Measurements from ENCODE around the gene ODAD4.

The ODAD4 gene

DNA sequence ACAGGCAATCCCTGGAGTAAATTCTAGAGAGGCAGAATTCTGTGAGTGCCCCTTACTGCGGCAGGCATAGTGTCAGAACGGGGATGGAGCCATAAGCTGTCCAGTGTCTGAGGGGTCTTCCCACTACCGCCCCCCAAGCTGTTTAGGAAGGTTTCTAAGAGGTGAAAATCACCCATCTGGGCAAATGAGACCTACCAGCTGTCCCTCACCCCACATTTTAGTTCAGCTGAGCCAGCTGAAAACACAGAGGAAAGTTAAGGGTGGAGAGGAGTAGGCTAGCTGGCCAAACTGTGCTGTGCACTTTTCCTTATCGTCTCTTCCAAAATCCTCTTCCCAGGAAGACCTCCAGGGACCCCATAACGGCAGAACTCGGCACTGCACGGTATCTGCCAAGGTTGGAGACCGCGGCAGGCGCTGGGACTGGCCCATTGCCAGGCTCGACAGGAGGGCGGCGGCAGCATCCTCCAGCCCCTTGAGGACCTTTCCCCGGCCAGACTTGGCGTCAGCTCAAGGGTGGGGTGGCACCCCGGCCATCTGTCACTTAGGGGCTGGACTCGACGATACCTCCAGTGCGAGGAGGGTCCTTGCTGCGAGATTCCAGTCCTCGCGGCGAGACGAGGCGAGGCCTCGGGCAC is 12.6 kb upstream of the ODAD4 start:
- no peaks in the 10 kb centered on the region for H3F3A ChIP-seq (ENCODE audit: low read depth)
- TF ChIP-seq EZH2phosphoT487 (IDR thresholded peaks at IDR 0.05; ENCODE audit: borderline replicate concordance): no peak
- TF ChIP-seq, protein P1, sequence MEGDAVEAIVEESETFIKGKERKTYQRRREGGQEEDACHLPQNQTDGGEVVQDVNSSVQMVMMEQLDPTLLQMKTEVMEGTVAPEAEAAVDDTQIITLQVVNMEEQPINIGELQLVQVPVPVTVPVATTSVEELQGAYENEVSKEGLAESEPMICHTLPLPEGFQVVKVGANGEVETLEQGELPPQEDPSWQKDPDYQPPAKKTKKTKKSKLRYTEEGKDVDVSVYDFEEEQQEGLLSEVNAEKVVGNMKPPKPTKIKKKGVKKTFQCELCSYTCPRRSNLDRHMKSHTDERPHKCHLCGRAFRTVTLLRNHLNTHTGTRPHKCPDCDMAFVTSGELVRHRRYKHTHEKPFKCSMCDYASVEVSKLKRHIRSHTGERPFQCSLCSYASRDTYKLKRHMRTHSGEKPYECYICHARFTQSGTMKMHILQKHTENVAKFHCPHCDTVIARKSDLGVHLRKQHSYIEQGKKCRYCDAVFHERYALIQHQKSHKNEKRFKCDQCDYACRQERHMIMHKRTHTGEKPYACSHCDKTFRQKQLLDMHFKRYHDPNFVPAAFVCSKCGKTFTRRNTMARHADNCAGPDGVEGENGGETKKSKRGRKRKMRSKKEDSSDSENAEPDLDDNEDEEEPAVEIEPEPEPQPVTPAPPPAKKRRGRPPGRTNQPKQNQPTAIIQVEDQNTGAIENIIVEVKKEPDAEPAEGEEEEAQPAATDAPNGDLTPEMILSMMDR (conservative IDR thresholded peaks at IDR 0.05; ENCODE audit: low read length): 0 out of 2 replicates have a peak, but pooled peaks have one; percentile 15
- H3K79me2 ChIP-seq (ENCODE audit: insufficient read depth, low read length): peaks cover 60% of the 10 kb centered on the region
- peak overlapping the region; percentile 95 for H3K9ac ChIP-seq (ENCODE audit: low read depth, low read length, poor library complexity, severe bottlenecking)
- H3K4me1 ChIP-seq (ENCODE audit: insufficient read depth, low read length, poor library complexity, severe bottlenecking): peaks cover 47% of the 10 kb centered on the region
- peak overlapping the region; percentile 86 for H3K4me3 ChIP-seq (ENCODE audit: low read length, poor library complexity, severe bottlenecking)
- no peaks in the 10 kb centered on the region for H3K9me2 ChIP-seq (replicated peaks; ENCODE audit: low read depth, low read length)
- no peaks in the 10 kb centered on the region for H3K9me3 ChIP-seq (ENCODE audit: insufficient read depth, low read depth, low read length)
- peaks cover 13% of the 10 kb centered on the region; the same call in 1 of the 2 replicates for H3K36me3 ChIP-seq (ENCODE audit: insufficient read depth, low read length)
- peaks cover 57% of the 10 kb centered on the region for H4K20me1 ChIP-seq (ENCODE audit: insufficient read depth, low read length, poor library complexity, severe bottlenecking)
- H3K27me3 ChIP-seq (ENCODE audit: insufficient read depth, low read length, poor library complexity, severe bottlenecking): peaks cover 6% of the 10 kb centered on the region
- peak overlapping the region; percentile 98 for H3K4me2 ChIP-seq (ENCODE audit: low read depth, low read length, poor library complexity, severe bottlenecking)
- peak overlapping the region; percentile 91 for H2AFZ ChIP-seq (ENCODE audit: low read length)

DNA sequence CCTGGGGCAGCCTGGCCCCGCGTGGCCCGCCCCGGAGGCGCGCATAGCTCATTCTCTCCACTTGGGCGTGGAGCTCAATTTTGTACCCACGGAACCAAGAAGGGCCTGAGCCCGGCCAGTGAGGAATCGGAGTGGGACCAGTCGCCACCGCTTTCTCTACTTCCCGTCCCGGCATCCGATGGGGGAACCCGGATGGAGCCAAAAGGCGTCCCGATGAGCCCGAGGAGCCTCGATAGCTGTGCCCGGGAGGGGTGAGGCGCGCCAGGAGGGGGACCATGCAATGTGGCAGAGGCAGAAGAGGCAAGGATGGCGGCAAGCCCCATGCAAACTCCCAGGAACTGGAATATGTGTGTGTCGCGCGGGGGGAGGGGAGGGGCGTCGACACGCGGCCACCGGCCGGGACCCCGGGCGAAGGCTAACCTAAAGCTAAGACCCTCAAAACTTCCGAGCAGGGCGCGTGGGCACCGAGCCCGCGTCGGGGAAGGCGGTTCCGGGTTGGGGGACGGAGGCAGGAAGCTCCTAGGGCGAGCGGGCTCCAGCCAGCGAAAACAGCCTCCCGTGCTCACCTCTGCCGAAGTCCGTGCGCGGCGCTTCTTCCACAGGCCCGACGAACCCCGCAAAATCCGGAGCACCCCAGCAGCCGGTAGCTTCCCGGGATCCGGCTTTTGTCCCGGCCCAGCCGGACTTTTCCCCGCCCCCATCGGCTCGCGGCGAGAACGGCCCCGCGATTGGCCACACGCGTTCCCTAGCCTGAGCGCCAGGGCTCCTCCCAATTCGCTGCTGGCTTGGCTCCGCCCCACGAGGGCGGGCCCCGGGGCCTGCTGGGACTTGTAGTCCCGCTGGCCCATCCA is 11.9 kb upstream of the ODAD4 start, which contains the start of gene ACLY:
Gene ACLY, minus strand, starts transcription at position 638 of the 851 bp plus-strand sequence. CDS start 5,078 bp downstream, outside the sequence.
- Histone ChIP-seq H3K9me3 (ENCODE audit: insufficient read depth, low read depth, low read length) (no peaks in the 10 kb centered on the region), H3K27me3 (ENCODE audit: insufficient read depth, low read length, poor library complexity, severe bottlenecking) (peaks cover 6% of the 10 kb centered on the region), H4K20me1 (ENCODE audit: insufficient read depth, low read length, poor library complexity, severe bottlenecking) (peaks cover 50% of the 10 kb centered on the region), H3F3A (ENCODE audit: low read depth) (no peaks in the 10 kb centered on the region), H3K4me2 (ENCODE audit: low read depth, low read length, poor library complexity, severe bottlenecking) (peak within 1 kb of the TSS; percentile 98), H3K9ac (ENCODE audit: low read depth, low read length, poor library complexity, severe bottlenecking) (peak within 1 kb of the TSS; percentile 95), H3K4me1 (ENCODE audit: insufficient read depth, low read length, poor library complexity, severe bottlenecking) (peaks cover 42% of the 10 kb centered on the region), H2AFZ (ENCODE audit: low read length) (peak within 1 kb of the TSS; percentile 91), H3K36me3 (ENCODE audit: insufficient read depth, low read length) (peaks cover 5% of the 10 kb centered on the region; the same call in 1 of the 2 replicates), H3K4me3 (ENCODE audit: low read length, poor library complexity, severe bottlenecking) (peak within 1 kb of the TSS; percentile 86), H3K9me2 (replicated peaks; ENCODE audit: low read depth, low read length) (no peaks in the 10 kb centered on the region), H3K79me2 (ENCODE audit: insufficient read depth, low read length) (peaks cover 53% of the 10 kb centered on the region)
- TF ChIP-seq, protein P1 (conservative IDR thresholded peaks at IDR 0.05; ENCODE audit: low read length): no peak
- TF ChIP-seq EZH2phosphoT487 (IDR thresholded peaks at IDR 0.05; ENCODE audit: borderline replicate concordance): no peak

DNA sequence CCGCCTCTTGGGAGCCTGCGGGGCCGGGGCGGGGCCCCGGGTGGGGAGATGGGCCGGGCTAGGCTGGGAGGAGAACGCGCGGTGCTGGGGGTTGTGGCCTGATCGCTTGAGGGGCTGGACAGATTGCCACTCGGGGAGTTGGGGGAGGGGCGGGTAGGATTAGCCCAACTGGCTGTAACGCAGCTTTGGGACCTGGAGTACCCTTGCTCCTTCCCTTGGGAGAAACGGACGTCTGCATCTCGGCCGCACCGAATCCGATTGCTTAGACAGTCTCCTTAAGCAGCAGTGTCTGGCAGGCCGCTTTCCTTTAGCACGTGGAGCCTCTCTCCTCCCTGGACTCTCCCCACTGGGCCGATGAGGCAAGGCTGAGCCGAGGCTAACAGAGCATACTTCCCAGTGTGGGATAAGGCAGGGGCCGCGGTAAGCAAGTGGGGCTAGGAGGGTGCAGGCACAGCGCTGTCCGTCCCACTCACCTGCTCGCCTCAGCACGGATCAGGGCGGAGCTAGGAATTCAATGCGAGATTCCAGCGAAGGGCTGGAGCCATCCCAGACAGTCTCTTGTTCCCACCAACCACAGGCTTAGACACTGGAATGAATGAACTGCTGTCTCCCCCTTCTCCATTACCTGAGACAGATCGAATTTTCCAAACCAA is 11.1 kb upstream of the ODAD4 start:
- Histone ChIP-seq H3K4me3 (ENCODE audit: low read length, poor library complexity, severe bottlenecking) (peak overlapping the region; percentile 86), H3K79me2 (ENCODE audit: insufficient read depth, low read length) (peaks cover 45% of the 10 kb centered on the region), H3F3A (ENCODE audit: low read depth) (no peaks in the 10 kb centered on the region), H3K27me3 (ENCODE audit: insufficient read depth, low read length, poor library complexity, severe bottlenecking) (peaks cover 6% of the 10 kb centered on the region), H4K20me1 (ENCODE audit: insufficient read depth, low read length, poor library complexity, severe bottlenecking) (peaks cover 42% of the 10 kb centered on the region), H3K9ac (ENCODE audit: low read depth, low read length, poor library complexity, severe bottlenecking) (peak overlapping the region; percentile 95), H2AFZ (ENCODE audit: low read length) (peak overlapping the region; percentile 84; the same call in 1 of the 2 replicates), H3K9me3 (ENCODE audit: insufficient read depth, low read depth, low read length) (no peaks in the 10 kb centered on the region), H3K36me3 (ENCODE audit: insufficient read depth, low read length) (no peaks in the 10 kb centered on the region; the same call in 1 of the 2 replicates), H3K4me2 (ENCODE audit: low read depth, low read length, poor library complexity, severe bottlenecking) (peak overlapping the region; percentile 71), H3K4me1 (ENCODE audit: insufficient read depth, low read length, poor library complexity, severe bottlenecking) (peaks cover 35% of the 10 kb centered on the region), H3K9me2 (replicated peaks; ENCODE audit: low read depth, low read length) (no peaks in the 10 kb centered on the region)
- no peak for TF ChIP-seq EZH2phosphoT487 (IDR thresholded peaks at IDR 0.05; ENCODE audit: borderline replicate concordance)
- TF ChIP-seq, protein P1 (conservative IDR thresholded peaks at IDR 0.05; ENCODE audit: low read length): no peak

All from Loucy (cell line).